ENCODE measurements around the gene RANGAP1.

The RANGAP1 gene

DNA sequence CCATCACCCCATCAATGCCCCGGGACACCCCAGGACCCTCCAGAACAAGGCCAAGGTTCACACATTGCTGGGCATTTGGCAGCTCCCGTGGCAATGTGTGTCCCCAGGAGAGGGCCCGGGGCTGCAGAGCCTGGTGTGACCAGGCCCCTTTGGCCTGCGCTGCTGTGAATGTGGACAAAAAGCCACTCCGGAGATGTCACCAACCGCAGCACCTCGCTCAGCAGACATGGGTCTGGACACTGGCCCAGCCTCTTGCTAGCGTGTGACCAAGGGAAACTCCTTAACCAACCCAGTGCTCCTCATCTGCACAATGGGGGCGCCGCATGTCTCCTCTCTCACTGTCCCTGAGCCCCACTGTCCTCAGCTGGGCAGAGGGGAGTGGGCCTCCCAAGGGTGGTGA lies 37.2 kb downstream of the RANGAP1 start:
- H3K4me1 ChIP-seq (ENCODE audit: insufficient read depth, low read length) = no peaks in the 10 kb centered on the region
- no peak overlapping the region for H2AFZ ChIP-seq (ENCODE audit: low read depth, low read length)
- TF ChIP-seq EZH2 (IDR thresholded peaks at IDR 0.05; ENCODE audit: borderline replicate concordance, low read depth, low read length, severe bottlenecking) = no peak
- TF ChIP-seq, protein P1, sequence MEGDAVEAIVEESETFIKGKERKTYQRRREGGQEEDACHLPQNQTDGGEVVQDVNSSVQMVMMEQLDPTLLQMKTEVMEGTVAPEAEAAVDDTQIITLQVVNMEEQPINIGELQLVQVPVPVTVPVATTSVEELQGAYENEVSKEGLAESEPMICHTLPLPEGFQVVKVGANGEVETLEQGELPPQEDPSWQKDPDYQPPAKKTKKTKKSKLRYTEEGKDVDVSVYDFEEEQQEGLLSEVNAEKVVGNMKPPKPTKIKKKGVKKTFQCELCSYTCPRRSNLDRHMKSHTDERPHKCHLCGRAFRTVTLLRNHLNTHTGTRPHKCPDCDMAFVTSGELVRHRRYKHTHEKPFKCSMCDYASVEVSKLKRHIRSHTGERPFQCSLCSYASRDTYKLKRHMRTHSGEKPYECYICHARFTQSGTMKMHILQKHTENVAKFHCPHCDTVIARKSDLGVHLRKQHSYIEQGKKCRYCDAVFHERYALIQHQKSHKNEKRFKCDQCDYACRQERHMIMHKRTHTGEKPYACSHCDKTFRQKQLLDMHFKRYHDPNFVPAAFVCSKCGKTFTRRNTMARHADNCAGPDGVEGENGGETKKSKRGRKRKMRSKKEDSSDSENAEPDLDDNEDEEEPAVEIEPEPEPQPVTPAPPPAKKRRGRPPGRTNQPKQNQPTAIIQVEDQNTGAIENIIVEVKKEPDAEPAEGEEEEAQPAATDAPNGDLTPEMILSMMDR (IDR thresholded peaks at IDR 0.05; ENCODE audit: borderline replicate concordance, extremely low read depth, low read length, poor library complexity, severe bottlenecking) = no peak
- H3K4me2 ChIP-seq (ENCODE audit: insufficient read depth, low read length) = no peak overlapping the region
- H3K9ac ChIP-seq (ENCODE audit: low read depth, low read length) = no peak overlapping the region
- H3K27ac ChIP-seq (ENCODE audit: low read length) = no peak overlapping the region
- H3K36me3 ChIP-seq (ENCODE audit: insufficient read depth, low read length) = peaks cover 86% of the 10 kb centered on the region
- H3K79me2 ChIP-seq (ENCODE audit: insufficient read depth, low read length) = no peaks in the 10 kb centered on the region
- H3K9me3 ChIP-seq (ENCODE audit: insufficient read depth, low read length, severe bottlenecking) = no peaks in the 10 kb centered on the region
- no peaks in the 10 kb centered on the region for H3K27me3 ChIP-seq (ENCODE audit: insufficient read depth, low read length, poor library complexity)
- DNase-seq = no peak
- no peak for ATAC-seq (ENCODE audit: insufficient read depth, low read depth)
- H4K20me1 ChIP-seq (ENCODE audit: insufficient read depth, low read length) = peaks cover 29% of the 10 kb centered on the region
- no peak overlapping the region for H3K4me3 ChIP-seq (ENCODE audit: low read depth in 1 of 2, low read length in 2 of 2)

DNA sequence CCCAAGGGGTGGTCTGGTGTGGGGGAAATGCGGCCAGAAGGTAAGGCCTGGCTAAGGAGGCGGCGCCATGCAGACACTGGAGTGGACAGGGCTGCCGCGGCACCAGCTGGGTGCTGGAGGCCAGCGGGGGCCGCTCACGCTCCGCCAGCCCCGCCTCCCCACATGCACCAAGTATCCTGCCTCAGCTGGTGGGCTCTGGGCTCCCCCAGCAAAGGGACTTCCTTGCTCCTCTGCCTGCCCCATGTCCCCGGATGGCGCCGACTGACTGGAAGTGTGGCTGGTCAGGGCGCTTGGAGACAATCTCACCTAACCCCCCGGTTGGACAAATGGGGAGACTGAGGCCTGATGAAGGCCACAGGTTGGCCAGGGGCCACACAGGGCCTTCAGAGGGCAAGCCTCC lies 37.7 kb downstream of the RANGAP1 start:
- Histone ChIP-seq H2AFZ (ENCODE audit: low read depth, low read length) (no peak overlapping the region), H4K20me1 (ENCODE audit: insufficient read depth, low read length) (peaks cover 29% of the 10 kb centered on the region), H3K27ac (ENCODE audit: low read length) (no peak overlapping the region), H3K4me3 (ENCODE audit: low read depth in 1 of 2, low read length in 2 of 2) (no peak overlapping the region), H3K79me2 (ENCODE audit: insufficient read depth, low read length) (no peaks in the 10 kb centered on the region), H3K4me1 (ENCODE audit: insufficient read depth, low read length) (no peaks in the 10 kb centered on the region), H3K36me3 (ENCODE audit: insufficient read depth, low read length) (peaks cover 81% of the 10 kb centered on the region), H3K9me3 (ENCODE audit: insufficient read depth, low read length, severe bottlenecking) (no peaks in the 10 kb centered on the region), H3K9ac (ENCODE audit: low read depth, low read length) (no peak overlapping the region), H3K4me2 (ENCODE audit: insufficient read depth, low read length) (no peak overlapping the region), H3K27me3 (ENCODE audit: insufficient read depth, low read length, poor library complexity) (no peaks in the 10 kb centered on the region)
- DNase-seq (no peak), ATAC-seq (ENCODE audit: insufficient read depth, low read depth) (no peak)
- TF ChIP-seq, protein P1 (IDR thresholded peaks at IDR 0.05; ENCODE audit: borderline replicate concordance, extremely low read depth, low read length, poor library complexity, severe bottlenecking) = no peak
- TF ChIP-seq EZH2 (IDR thresholded peaks at IDR 0.05; ENCODE audit: borderline replicate concordance, low read depth, low read length, severe bottlenecking) = no peak

DNA sequence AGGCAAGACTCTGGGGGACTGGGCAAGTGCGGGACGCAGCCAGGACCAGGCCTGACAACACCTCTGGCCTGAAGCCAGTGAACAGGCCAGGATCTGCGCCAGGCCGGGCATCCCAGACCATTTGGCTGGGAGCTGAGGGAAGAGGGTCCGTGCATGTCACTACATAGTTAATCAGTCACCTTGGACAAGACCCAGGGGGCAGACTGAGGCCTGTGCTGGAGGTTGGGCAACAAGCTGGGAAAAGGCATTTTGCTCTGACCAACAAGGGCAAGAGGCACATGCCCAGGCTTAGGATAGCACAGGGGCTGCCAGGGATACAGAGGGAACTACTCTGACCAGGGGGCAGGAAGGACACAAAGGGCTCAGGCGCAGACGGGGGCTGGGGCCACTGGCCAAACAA lies 38.3 kb downstream of the RANGAP1 start:
- no peaks in the 10 kb centered on the region for H3K4me1 ChIP-seq (ENCODE audit: insufficient read depth, low read length)
- no peaks in the 10 kb centered on the region for H3K9me3 ChIP-seq (ENCODE audit: insufficient read depth, low read length, severe bottlenecking)
- no peak overlapping the region for H3K27ac ChIP-seq (ENCODE audit: low read length)
- H3K79me2 ChIP-seq (ENCODE audit: insufficient read depth, low read length) = no peaks in the 10 kb centered on the region
- no peak overlapping the region for H2AFZ ChIP-seq (ENCODE audit: low read depth, low read length)
- ATAC-seq (ENCODE audit: insufficient read depth, low read depth) = no peak
- H3K27me3 ChIP-seq (ENCODE audit: insufficient read depth, low read length, poor library complexity) = no peaks in the 10 kb centered on the region
- no peak for DNase-seq
- peaks cover 29% of the 10 kb centered on the region for H4K20me1 ChIP-seq (ENCODE audit: insufficient read depth, low read length)
- H3K4me2 ChIP-seq (ENCODE audit: insufficient read depth, low read length) = no peak overlapping the region
- no peak for TF ChIP-seq EZH2 (IDR thresholded peaks at IDR 0.05; ENCODE audit: borderline replicate concordance, low read depth, low read length, severe bottlenecking)
- TF ChIP-seq, protein P1 (IDR thresholded peaks at IDR 0.05; ENCODE audit: borderline replicate concordance, extremely low read depth, low read length, poor library complexity, severe bottlenecking) = no peak
- H3K9ac ChIP-seq (ENCODE audit: low read depth, low read length) = no peak overlapping the region
- no peak overlapping the region for H3K4me3 ChIP-seq (ENCODE audit: low read depth in 1 of 2, low read length in 2 of 2)
- peaks cover 75% of the 10 kb centered on the region for H3K36me3 ChIP-seq (ENCODE audit: insufficient read depth, low read length)

Measured in DND-41 (cell line).